Smooth muscle cell of the pulmonary artery (primary cell): ENCODE data around the gene FFAR3. TPM values are rescaled to one million over a fixed set of nuclear protein-coding genes. Genes with fewer than 3 reads are reported as not detected.

Source experiments
- total RNA-seq: library from RNA; depleted of rRNA; stranded (reverse); fragments of >200 nt; gene quantifications from 2 replicates; pipeline ENCODE4 v1.2.3, GENCODE V29; 2014

FFAR3 gene, protein sequence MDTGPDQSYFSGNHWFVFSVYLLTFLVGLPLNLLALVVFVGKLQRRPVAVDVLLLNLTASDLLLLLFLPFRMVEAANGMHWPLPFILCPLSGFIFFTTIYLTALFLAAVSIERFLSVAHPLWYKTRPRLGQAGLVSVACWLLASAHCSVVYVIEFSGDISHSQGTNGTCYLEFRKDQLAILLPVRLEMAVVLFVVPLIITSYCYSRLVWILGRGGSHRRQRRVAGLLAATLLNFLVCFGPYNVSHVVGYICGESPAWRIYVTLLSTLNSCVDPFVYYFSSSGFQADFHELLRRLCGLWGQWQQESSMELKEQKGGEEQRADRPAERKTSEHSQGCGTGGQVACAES
- not detected in 2 replicates for total RNA-seq

DNA sequence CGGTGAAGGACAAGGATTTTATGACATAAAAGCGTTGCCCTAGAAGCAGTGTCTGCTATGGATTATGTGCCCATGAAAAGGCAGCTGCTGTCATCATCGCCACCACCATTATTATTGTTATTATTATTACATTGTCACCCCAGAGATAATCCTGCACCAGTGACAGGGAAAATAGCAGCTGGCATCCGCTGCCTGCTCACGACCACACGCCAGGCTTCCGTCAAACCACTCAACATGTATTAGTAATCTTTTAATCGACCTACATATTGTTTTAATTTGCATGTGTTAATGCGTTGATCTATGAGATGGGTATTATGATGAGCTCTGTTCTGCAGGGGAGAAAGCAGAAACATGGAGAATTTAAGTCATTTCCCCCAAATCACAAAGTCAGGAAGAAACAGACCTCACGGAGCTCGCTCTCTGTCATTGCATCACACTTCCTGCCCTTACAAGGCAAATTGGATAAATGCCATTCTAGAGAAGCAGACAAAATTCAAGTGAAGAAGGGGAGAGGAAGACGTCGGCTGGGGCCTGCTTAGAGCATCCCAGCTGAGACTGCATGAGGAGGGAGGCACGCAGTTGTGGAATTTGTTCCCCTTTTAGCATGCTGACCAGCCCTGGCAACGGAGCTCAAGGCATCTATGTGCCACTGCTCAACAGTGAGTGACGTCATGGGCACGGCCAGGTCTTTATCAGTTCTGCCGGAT, at the start of gene FFAR3:
TSS of gene FFAR3 (plus strand) at position 594 of the 707 bp plus-strand sequence. CDS start 431 bp downstream, outside the sequence.

DNA sequence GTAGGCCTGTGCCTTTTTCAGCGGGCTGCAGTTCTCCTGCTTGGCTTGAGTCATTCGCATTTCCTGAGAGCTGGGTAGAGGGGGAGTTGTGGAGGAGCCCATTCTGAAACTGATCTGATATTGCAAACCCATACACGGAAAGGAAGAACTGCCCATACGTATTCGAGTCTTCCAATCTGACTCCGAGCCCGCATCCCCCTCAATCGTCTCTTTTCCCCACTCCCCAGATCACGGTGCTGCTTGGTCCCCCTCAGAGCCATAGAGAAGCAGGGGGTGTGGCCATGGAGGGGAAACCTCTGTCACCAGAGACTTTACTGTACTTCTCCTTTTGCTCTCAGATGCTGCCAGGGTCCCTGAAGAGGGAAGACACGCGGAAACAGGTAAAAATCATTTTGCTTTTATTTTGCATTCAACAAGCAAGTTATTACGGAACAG, 29.4 kb upstream of the FFAR3 start, which contains the start of gene CD22:
TSS of gene CD22 (plus strand) at position 337 of the 435 bp plus-strand sequence. CDS start 2,854 bp downstream, outside the sequence.

DNA sequence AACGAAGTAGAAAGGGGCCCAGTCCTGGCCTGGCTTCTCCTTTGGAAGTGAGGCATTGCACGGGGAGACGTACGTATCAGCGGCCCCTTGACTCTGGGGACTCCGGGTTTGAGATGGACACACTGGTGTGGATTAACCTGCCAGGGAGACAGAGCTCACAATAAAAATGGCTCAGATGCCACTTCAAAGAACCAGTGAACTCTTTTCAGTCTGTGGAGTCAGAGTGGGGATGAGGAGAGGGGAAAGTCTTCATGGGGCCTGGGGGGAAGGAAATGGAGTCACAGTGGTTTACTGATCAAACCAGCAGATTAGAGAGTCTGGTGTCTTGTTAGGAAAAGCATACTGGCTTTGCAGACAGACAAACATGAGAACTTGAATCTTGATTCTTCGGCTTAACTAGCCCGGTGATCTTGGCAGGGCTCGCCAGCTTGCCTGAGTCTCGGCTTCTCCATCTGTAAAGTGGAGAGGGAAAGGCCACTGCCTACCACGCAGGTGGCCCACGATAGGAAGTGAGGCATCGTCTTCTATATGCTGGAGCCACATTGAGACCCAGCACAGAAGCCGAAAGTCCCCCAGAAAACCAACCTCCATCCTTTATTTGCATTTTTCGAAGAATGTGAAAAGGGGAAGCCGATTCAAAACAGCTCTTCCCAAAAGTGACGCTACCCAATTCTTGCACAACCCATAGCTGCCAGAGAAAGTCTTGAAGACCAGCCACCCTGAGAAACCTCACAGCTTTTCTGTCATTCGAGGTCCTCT, 10.9 kb upstream of the FFAR3 start, which contains the start of gene FFAR1:
TSS of gene FFAR1 (plus strand) at position 732 of the 759 bp plus-strand sequence. CDS start 3,650 bp downstream, outside the sequence.

DNA sequence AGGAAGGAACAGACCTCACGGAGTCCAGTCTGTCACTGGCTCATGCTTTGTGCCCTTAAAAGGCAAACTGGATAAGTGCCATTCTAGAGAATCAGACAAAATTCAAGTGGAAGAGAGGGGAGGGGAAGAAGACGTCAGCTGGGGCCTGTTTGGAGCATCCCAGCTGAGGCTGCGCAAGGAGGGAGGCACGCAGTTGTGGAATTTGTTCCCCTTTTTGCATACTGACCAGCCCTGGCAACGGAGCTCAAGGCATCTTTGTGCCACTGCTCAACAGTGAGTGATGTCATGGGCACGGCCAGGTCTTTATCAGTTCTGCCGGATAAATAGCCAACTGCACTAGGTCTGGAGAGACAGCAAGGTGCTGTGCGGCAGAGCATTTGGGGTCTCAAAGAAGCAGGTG, 12.5 kb downstream of the FFAR3 start, which contains the start of gene GPR42:
TSS of gene GPR42 (plus strand) at position 347 of the 400 bp plus-strand sequence. CDS start 292 bp downstream, outside the sequence.

Other genes with a start within 250 kb of the FFAR3 start
- gene FXYD3, start 242.6 kb upstream of the FFAR3 start, total RNA-seq, result not detected in 2 replicates
- gene LGI4, start 223.4 kb upstream of the FFAR3 start, total RNA-seq, result 0.59 and 1.5 TPM in 2 replicates
- gene FXYD1, start 219.6 kb upstream of the FFAR3 start, total RNA-seq, result 4.2 TPM in 2 replicates
- not detected in 2 replicates for gene FXYD7, start 215.2 kb upstream of the FFAR3 start, total RNA-seq
- 29.7 and 48.7 TPM in 2 replicates for gene FXYD5, start 203.7 kb upstream of the FFAR3 start, total RNA-seq
- gene FAM187B, start 129.7 kb upstream of the FFAR3 start, total RNA-seq, result not detected in 2 replicates
- gene LSR, start 109.5 kb upstream of the FFAR3 start, total RNA-seq, result 0.20 and 0.33 TPM in 2 replicates
- 80.5 and 94.7 TPM in 2 replicates for gene USF2, start 89.5 kb upstream of the FFAR3 start, total RNA-seq
- gene HAMP, start 75.9 kb upstream of the FFAR3 start, total RNA-seq, result 0.07 TPM in 1 of 2 replicates, not detected in the other
- not detected in 2 replicates for gene MAG, start 66.3 kb upstream of the FFAR3 start, total RNA-seq
- 0.40 and 0.78 TPM in 2 replicates for gene CD22, start 29.3 kb upstream of the FFAR3 start, total RNA-seq
- not detected in 2 replicates for gene FFAR1, start 10.6 kb upstream of the FFAR3 start, total RNA-seq
- gene GPR42, start 12.6 kb downstream of the FFAR3 start, total RNA-seq, result 0.07 TPM in 1 of 2 replicates, not detected in the other
- gene FFAR2, start 89.8 kb downstream of the FFAR3 start, total RNA-seq, result not detected in 2 replicates
- gene KRTDAP, start 132.0 kb downstream of the FFAR3 start, total RNA-seq, result not detected in 2 replicates
- gene DMKN, start 155.2 kb downstream of the FFAR3 start, total RNA-seq, result 2.1 and 3.6 TPM in 2 replicates
- gene SBSN, start 169.9 kb downstream of the FFAR3 start, total RNA-seq, result 4.5 and 6.7 TPM in 2 replicates
- gene GAPDHS, start 175.0 kb downstream of the FFAR3 start, total RNA-seq, result not detected in 2 replicates
- gene TMEM147, start 187.2 kb downstream of the FFAR3 start, total RNA-seq, result 73.0 and 101 TPM in 2 replicates
- not detected in 2 replicates for gene ATP4A, start 205.2 kb downstream of the FFAR3 start, total RNA-seq
- not detected in 2 replicates for gene PMIS2, start 227.7 kb downstream of the FFAR3 start, total RNA-seq